Stimulated activated CD8-positive, alpha-beta memory T cell treated with anti-CD3 and anti-CD28 coated beads, Interleukin-15, amount 100 ng/mL, for 4 hours (primary cell): ENCODE results near the gene AGER.
"Not testable (repeated sequence)": the region's sequence is repeated elsewhere in the genome, so short reads cannot be mapped to it uniquely, and the experiment has no call there.

Source experiments
- DNase-seq, 2 donors: peaks; one replicate each; pipeline ENCODE4 v3.0.0-alpha.2; 2020; ENCODE audit warnings: low read depth in 2 of 2

Gene AGER

GRCh38 chr6:32148289-32149091 is 35.6 kb downstream of the AGER start:
- peak; percentile 39 to 40 for DNase-seq

GRCh38 chr6:32147401-32148132 is 36.5 kb downstream of the AGER start:
- DNase-seq: no peak

- DNase-seq: no peak
These were observed 37.4 kb downstream of the AGER start for GRCh38 chr6:32146687-32147086.

- no peak for DNase-seq
These were observed 37.8 kb downstream of the AGER start for GRCh38 chr6:32146287-32146686.

GRCh38 chr6:32144238-32144637 is 39.8 kb downstream of the AGER start:
- not testable (repeated sequence) for DNase-seq

GRCh38 chr6:32140420-32141046 is 43.5 kb downstream of the AGER start:
- DNase-seq: no peak

GRCh38 chr6:32139590-32139989 is 44.5 kb downstream of the AGER start:
- DNase-seq: no peak

- DNase-seq: no peak
These were observed 46.6 kb downstream of the AGER start for GRCh38 chr6:32137454-32137853.

GRCh38 chr6:32133786-32134185 is 50.3 kb downstream of the AGER start:
- no peak for DNase-seq

- no peak for DNase-seq
These were observed 51.9 kb downstream of the AGER start for GRCh38 chr6:32132110-32132509.

GRCh38 chr6:32131439-32131948 is 52.6 kb downstream of the AGER start:
- DNase-seq: no peak
